Loucy (cell line): ENCODE measurements around the gene RIIAD1.

Source experiments
- H2AFZ ChIP-seq: fragments of 200-600 bp; sonication (generic); 2 replicates; pipeline ENCODE4 v1.6.0; 2016; ENCODE audit warnings: antibody characterized with exemption, mild to moderate bottlenecking, low read length, moderate library complexity
- H3F3A ChIP-seq: fragments of 200-600 bp; 2 replicates; pipeline ENCODE4 v1.6.0; 2016; ENCODE audit warnings: antibody characterized with exemption, low read depth, mild to moderate bottlenecking
- H3K27me3 ChIP-seq: fragments of 200-600 bp; sonication (generic); 2 replicates; pipeline ENCODE4 v1.6.1; 2014; ENCODE audit warnings: low read length, mild to moderate bottlenecking; ENCODE audit not compliant: insufficient read depth, poor library complexity, severe bottlenecking
- H3K36me3 ChIP-seq: fragments of 200-600 bp; sonication (generic); 2 replicates; pipeline ENCODE4 v1.6.1; 2016; ENCODE audit warnings: low read length; ENCODE audit not compliant: insufficient read depth
- H3K4me1 ChIP-seq: fragments of 200-600 bp; sonication (generic); 2 replicates; pipeline ENCODE4 v1.5.1; 2014; ENCODE audit warnings: low read length, mild to moderate bottlenecking; ENCODE audit not compliant: insufficient read depth, poor library complexity, severe bottlenecking
- H3K4me2 ChIP-seq: fragments of 200-600 bp; sonication (generic); 2 replicates; pipeline ENCODE4 v1.6.0; 2014; ENCODE audit warnings: antibody characterized with exemption, low read length, low read depth, mild to moderate bottlenecking; ENCODE audit not compliant: poor library complexity, severe bottlenecking
- H3K4me3 ChIP-seq: fragments of 200-600 bp; sonication (generic); 2 replicates; pipeline ENCODE4 v1.5.1; 2014; ENCODE audit warnings: low read length, mild to moderate bottlenecking, mixed read lengths; ENCODE audit not compliant: poor library complexity, severe bottlenecking
- H3K79me2 ChIP-seq: fragments of 200-600 bp; sonication (generic); 2 replicates; pipeline ENCODE4 v1.6.1; 2014; ENCODE audit warnings: low read length; ENCODE audit not compliant: insufficient read depth
- H3K9ac ChIP-seq: fragments of 200-600 bp; sonication (generic); 2 replicates; pipeline ENCODE4 v1.6.0; 2014; ENCODE audit warnings: mild to moderate bottlenecking, low read depth, low read length, moderate library complexity; ENCODE audit not compliant: poor library complexity, severe bottlenecking
- H3K9me2 ChIP-seq: fragments of 200-600 bp; sonication (generic); replicated peaks from 2 replicates; pipeline ENCODE4 v1.6.1; 2016; ENCODE audit warnings: low read depth, low read length, mixed read lengths
- H3K9me3 ChIP-seq: fragments of 200-600 bp; sonication (generic); 2 replicates; pipeline ENCODE4 v1.6.1; 2014; ENCODE audit warnings: mild to moderate bottlenecking, antibody characterized with exemption, low read length, low read depth; ENCODE audit not compliant: insufficient read depth
- H4K20me1 ChIP-seq: fragments of 200-600 bp; sonication (generic); 2 replicates; pipeline ENCODE4 v1.6.0; 2014; ENCODE audit warnings: antibody characterized with exemption, low read length, mild to moderate bottlenecking; ENCODE audit not compliant: insufficient read depth, poor library complexity, severe bottlenecking
- EZH2phosphoT487 ChIP-seq: fragments of 200-600 bp; IDR thresholded peaks from 2 replicates; pipeline ENCODE4 v1.6.1; 2018; ENCODE audit warnings: antibody characterized with exemption, mild to moderate bottlenecking, moderate library complexity, borderline replicate concordance
- TF ChIP-seq, protein P1 (sequence below): fragments of 200-600 bp; sonication (generic); conservative IDR thresholded peaks from 2 replicates; pipeline ENCODE4 v1.5.1; 2014; ENCODE audit warnings: mild to moderate bottlenecking, antibody characterized with exemption, low read length

Gene RIIAD1

DNA sequence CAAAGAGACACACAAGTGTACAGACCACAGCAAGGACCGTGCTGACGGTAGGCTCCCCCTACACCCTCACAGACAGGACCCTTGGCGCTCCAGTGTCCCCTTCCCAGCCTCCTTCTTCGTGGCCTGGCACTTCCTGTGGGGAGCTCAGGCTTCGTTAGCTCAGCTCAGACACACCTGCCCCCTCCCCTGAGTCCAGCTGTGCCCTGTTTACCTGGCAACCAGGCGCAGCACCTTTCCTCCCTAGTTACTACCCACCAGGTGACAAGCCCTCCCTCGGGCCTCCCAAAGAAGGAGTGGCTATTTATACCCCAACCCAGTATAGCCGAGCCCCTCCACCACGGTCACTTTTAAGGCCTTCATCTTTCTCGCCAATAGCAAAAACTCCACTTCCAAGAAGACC lies 9.4 kb upstream of the RIIAD1 start:
- peaks cover 4% of the 10 kb centered on the region for H3K4me1 ChIP-seq
- TF ChIP-seq EZH2phosphoT487: no peak
- TF ChIP-seq, protein P1, sequence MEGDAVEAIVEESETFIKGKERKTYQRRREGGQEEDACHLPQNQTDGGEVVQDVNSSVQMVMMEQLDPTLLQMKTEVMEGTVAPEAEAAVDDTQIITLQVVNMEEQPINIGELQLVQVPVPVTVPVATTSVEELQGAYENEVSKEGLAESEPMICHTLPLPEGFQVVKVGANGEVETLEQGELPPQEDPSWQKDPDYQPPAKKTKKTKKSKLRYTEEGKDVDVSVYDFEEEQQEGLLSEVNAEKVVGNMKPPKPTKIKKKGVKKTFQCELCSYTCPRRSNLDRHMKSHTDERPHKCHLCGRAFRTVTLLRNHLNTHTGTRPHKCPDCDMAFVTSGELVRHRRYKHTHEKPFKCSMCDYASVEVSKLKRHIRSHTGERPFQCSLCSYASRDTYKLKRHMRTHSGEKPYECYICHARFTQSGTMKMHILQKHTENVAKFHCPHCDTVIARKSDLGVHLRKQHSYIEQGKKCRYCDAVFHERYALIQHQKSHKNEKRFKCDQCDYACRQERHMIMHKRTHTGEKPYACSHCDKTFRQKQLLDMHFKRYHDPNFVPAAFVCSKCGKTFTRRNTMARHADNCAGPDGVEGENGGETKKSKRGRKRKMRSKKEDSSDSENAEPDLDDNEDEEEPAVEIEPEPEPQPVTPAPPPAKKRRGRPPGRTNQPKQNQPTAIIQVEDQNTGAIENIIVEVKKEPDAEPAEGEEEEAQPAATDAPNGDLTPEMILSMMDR: no peak
- no peaks in the 10 kb centered on the region for H3K9me3 ChIP-seq
- H3K4me2 ChIP-seq: no peak overlapping the region
- H3K9me2 ChIP-seq: no peaks in the 10 kb centered on the region
- H3F3A ChIP-seq: no peaks in the 10 kb centered on the region
- H3K36me3 ChIP-seq: no peaks in the 10 kb centered on the region
- no peaks in the 10 kb centered on the region for H3K27me3 ChIP-seq
- H3K9ac ChIP-seq: no peak overlapping the region
- H3K4me3 ChIP-seq: no peak overlapping the region
- no peaks in the 10 kb centered on the region for H3K79me2 ChIP-seq
- no peaks in the 10 kb centered on the region for H4K20me1 ChIP-seq
- no peak overlapping the region for H2AFZ ChIP-seq

DNA sequence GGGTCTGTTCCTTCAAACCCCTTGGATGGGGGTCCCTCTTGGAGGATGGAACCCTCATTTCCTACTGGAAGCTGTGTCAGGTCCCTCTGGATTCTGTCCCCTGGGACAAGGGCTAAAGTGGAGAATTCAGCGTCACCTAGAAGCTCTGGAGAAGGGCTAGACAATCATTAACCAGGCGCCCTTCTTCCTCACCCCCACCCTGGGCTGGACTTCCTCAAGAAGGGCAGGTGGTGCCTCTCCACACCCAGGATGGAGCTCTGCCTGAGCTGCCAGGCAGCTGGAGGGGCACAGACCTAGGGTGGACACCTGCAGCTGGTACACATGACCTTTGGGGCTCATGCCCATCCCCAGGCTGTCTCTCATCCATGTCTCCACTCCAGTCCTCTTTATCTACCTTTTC lies 8.3 kb upstream of the RIIAD1 start:
- no peak overlapping the region for H3K9ac ChIP-seq
- H3K4me2 ChIP-seq: no peak overlapping the region
- no peaks in the 10 kb centered on the region for H3K9me3 ChIP-seq
- H3K79me2 ChIP-seq: no peaks in the 10 kb centered on the region
- no peak overlapping the region for H3K4me3 ChIP-seq
- H3K4me1 ChIP-seq: no peaks in the 10 kb centered on the region
- H3F3A ChIP-seq: no peaks in the 10 kb centered on the region
- no peaks in the 10 kb centered on the region for H4K20me1 ChIP-seq
- no peaks in the 10 kb centered on the region for H3K9me2 ChIP-seq
- H2AFZ ChIP-seq: no peak overlapping the region
- no peaks in the 10 kb centered on the region for H3K36me3 ChIP-seq
- TF ChIP-seq, protein P1: no peak
- no peak for TF ChIP-seq EZH2phosphoT487
- no peaks in the 10 kb centered on the region for H3K27me3 ChIP-seq

DNA sequence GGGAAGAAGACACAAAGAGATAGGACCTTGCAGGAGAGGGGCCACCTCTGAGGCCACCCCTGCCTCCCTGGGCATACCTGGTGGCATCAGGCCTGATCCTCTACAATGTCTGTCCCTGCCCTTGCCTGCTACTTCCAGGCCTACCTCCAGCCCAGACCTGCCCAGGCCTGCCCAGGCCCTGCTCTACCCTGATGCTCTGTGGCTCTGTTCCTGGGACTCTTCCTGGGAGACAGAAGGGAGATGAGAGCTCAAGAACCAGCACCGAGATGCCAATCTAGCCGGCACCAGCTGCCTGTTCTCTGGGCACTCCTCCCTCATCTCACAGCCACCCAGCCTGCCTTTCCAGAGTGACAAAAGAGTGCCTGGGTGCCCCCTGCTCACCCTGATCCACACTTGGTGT lies 7.4 kb upstream of the RIIAD1 start:
- H3K79me2 ChIP-seq: no peaks in the 10 kb centered on the region
- no peak overlapping the region for H3K9ac ChIP-seq
- no peaks in the 10 kb centered on the region for H3K36me3 ChIP-seq
- no peak overlapping the region for H2AFZ ChIP-seq
- no peaks in the 10 kb centered on the region for H4K20me1 ChIP-seq
- H3K4me2 ChIP-seq: no peak overlapping the region
- H3K27me3 ChIP-seq: no peaks in the 10 kb centered on the region
- H3K9me2 ChIP-seq: no peaks in the 10 kb centered on the region
- TF ChIP-seq, protein P1: no peak
- TF ChIP-seq EZH2phosphoT487: no peak
- H3F3A ChIP-seq: no peaks in the 10 kb centered on the region
- no peak overlapping the region for H3K4me3 ChIP-seq
- no peaks in the 10 kb centered on the region for H3K4me1 ChIP-seq
- no peaks in the 10 kb centered on the region for H3K9me3 ChIP-seq
